Embryonic facial prominence (tissue), 1 donor: ENCODE results near the gene SNX12.

Experiments used
- DNase-seq: peaks from one replicate; pipeline ENCODE4 v3.0.0-alpha.2; 2016; ENCODE audit errors: extremely low spot score

SNX12 gene

GRCh38 chrX:71068044-71068918 lies at the start of gene SNX12:
Gene SNX12, minus strand, starts transcription at chrX:71068334. Its CDS starts 28 bp downstream, at chrX:71068306.
- peak; percentile 71 for DNase-seq

- no peak for DNase-seq
Measured at GRCh38 chrX:71117358-71117757, 49.2 kb upstream of the SNX12 start.

GRCh38 chrX:71111921-71112431 lies 43.8 kb upstream of the SNX12 start:
- DNase-seq = no peak

- DNase-seq = no peak
Measured at GRCh38 chrX:71111141-71111843, 43.2 kb upstream of the SNX12 start, which contains the start of gene IL2RG. Gene IL2RG, minus strand, starts transcription at chrX:71111577. Its CDS starts 38 bp downstream, at chrX:71111539.

GRCh38 chrX:71109051-71109450 lies 40.9 kb upstream of the SNX12 start:
- DNase-seq = no peak

- DNase-seq = no peak
Measured at GRCh38 chrX:71107762-71108360, 39.7 kb upstream of the SNX12 start.

- no peak for DNase-seq
Measured at GRCh38 chrX:71107245-71107644, 39.1 kb upstream of the SNX12 start.

GRCh38 chrX:71106427-71106826 lies 38.3 kb upstream of the SNX12 start, which contains the start of gene CXorf65:
Gene CXorf65, minus strand, starts transcription at chrX:71106740. Its CDS starts 184 bp downstream, at chrX:71106556.
- DNase-seq = no peak

GRCh38 chrX:71105628-71106027 lies 37.5 kb upstream of the SNX12 start:
- DNase-seq = no peak

GRCh38 chrX:71103110-71103983 lies 35.2 kb upstream of the SNX12 start:
- no peak for DNase-seq

GRCh38 chrX:71102292-71102691 lies 34.2 kb upstream of the SNX12 start:
- no peak for DNase-seq

- no peak for DNase-seq
Measured at GRCh38 chrX:71100581-71101505, 32.7 kb upstream of the SNX12 start.

GRCh38 chrX:71099736-71100135 lies 31.6 kb upstream of the SNX12 start:
- DNase-seq = no peak

GRCh38 chrX:71098951-71099506 lies 30.9 kb upstream of the SNX12 start:
- DNase-seq = no peak

- DNase-seq = no peak
Measured at GRCh38 chrX:71098302-71098701, 30.2 kb upstream of the SNX12 start.

GRCh38 chrX:71096760-71097032 lies 28.6 kb upstream of the SNX12 start:
- DNase-seq = no peak

GRCh38 chrX:71095981-71096759 lies 28.0 kb upstream of the SNX12 start:
- DNase-seq = peak; percentile 19

- peak; percentile 72 for DNase-seq
Measured at GRCh38 chrX:71095555-71095980, 27.4 kb upstream of the SNX12 start, which contains the start of gene FOXO4. Gene FOXO4, plus strand, starts transcription at chrX:71095851. Its CDS starts 678 bp downstream, at chrX:71096529.

GRCh38 chrX:71095033-71095432 lies 26.9 kb upstream of the SNX12 start:
- no peak for DNase-seq
